GM21723 (cell line): ENCODE results near the gene SNED1.

Experiments
- ATAC-seq: cut with Tn5 transposase; IDR thresholded peaks from one replicate; pipeline ENCODE4 v1.9.1; 2021; ENCODE audit warnings: mild to moderate bottlenecking, moderate library complexity; ENCODE audit not compliant: unreplicated experiment

Gene SNED1

GRCh38 chr2:241066171-241066892, 67.9 kb downstream of the SNED1 start:
- ATAC-seq, result no peak

- ATAC-seq, result no peak
These were observed 68.5 kb downstream of the SNED1 start for GRCh38 chr2:241066893-241067341.

GRCh38 chr2:241067501-241068135, 69.2 kb downstream of the SNED1 start:
- no peak for ATAC-seq

GRCh38 chr2:241068136-241068941, 69.9 kb downstream of the SNED1 start:
- no peak for ATAC-seq

GRCh38 chr2:241068942-241069810, 70.8 kb downstream of the SNED1 start:
- no peak for ATAC-seq

GRCh38 chr2:241069821-241070281, 71.4 kb downstream of the SNED1 start:
- ATAC-seq, result no peak

GRCh38 chr2:241070361-241070760, 71.9 kb downstream of the SNED1 start:
- ATAC-seq, result no peak

GRCh38 chr2:241070811-241071676, 72.6 kb downstream of the SNED1 start:
- no peak for ATAC-seq

GRCh38 chr2:241071677-241072111, 73.3 kb downstream of the SNED1 start:
- no peak for ATAC-seq

- ATAC-seq, result no peak
These were observed 73.7 kb downstream of the SNED1 start for GRCh38 chr2:241072151-241072550.

- ATAC-seq, result no peak
These were observed 74.2 kb downstream of the SNED1 start for GRCh38 chr2:241072553-241073165.

- no peak for ATAC-seq
These were observed 75.0 kb downstream of the SNED1 start for GRCh38 chr2:241073166-241074064.

GRCh38 chr2:241074065-241074818, 75.8 kb downstream of the SNED1 start:
- ATAC-seq, result no peak

GRCh38 chr2:241074901-241075540, 76.6 kb downstream of the SNED1 start:
- ATAC-seq, result no peak

GRCh38 chr2:241080405-241081189, 82.2 kb downstream of the SNED1 start:
- ATAC-seq, result no peak

- no peak for ATAC-seq
These were observed 82.8 kb downstream of the SNED1 start for GRCh38 chr2:241081190-241081642.
